ENCODE results near the gene GRAP2. TPM values are rescaled to one million over a fixed set of nuclear protein-coding genes. Genes with fewer than 3 reads are reported as not detected.
"Not testable (repeated sequence)": the region's sequence is repeated elsewhere in the genome, so short reads cannot be mapped to it uniquely, and the experiment has no call there.

The GRAP2 gene
- total and polyA plus RNA-seq, 2 donors (not counting 1 experiment from before 2014, with no cell fraction given): 13.5 to 26.4 TPM

DNA sequence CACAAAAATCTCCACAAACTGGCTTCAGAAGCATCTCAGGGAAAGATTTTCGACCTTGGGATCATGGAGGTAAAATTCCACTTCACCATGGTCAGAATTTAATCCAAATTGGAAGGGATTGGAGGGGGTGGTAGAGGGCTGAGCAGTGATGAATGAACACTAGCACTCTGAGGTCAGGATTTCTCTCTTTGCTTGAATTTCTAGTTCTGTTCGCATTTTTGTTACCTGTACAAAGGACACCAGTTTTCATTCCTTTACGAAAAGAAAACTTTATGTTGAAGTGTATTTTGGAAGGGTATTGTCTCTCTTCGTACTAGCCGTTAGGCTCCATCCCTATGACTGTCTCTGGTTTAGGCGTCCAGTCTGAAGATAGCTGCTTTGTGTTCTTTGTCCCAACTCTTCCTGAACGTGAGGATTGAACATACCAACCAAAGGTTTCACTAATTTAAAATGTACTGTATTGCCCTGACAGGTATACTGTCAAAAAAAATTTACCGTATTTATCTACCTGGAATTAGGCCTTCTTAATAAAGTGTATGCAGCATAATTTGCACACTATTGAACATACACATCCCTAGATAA lies 772 bp downstream of the GRAP2 start:
- peaks cover 53 to 55% of the 10 kb centered on the region in 2 donors for H3K4me1 ChIP-seq (ENCODE audit: control insufficient read depth in 2 of 2, insufficient read depth in 2 of 2, low read length in 2 of 2)
- H3K27ac ChIP-seq (ENCODE audit: low read length in 2 of 2): peak overlapping the region; percentile 62 to 82
- no peaks in the 10 kb centered on the region for H3K36me3 ChIP-seq (replicated peaks in 1 of 2; ENCODE audit: control extremely low read depth in 1 of 2, control insufficient read depth in 1 of 2, extremely low read depth in 1 of 2, insufficient read depth in 2 of 2, low read length in 1 of 2)
- peak overlapping the region; percentile 39 to 81 (median 69) for H3K4me3 ChIP-seq (ENCODE audit: control extremely low read depth in 1 of 5, extremely low read depth in 1 of 5, insufficient read depth in 1 of 5, low read depth in 2 of 5, low read length in 4 of 5)
- no peaks in the 10 kb centered on the region for H4K20me1 ChIP-seq (ENCODE audit: control insufficient read depth, insufficient read depth, low read length, poor library complexity, severe bottlenecking)
- CTCF ChIA-PET: no interaction called here
- Mint-ChIP-seq H3K27ac (peak overlapping the region; percentile 90), H3K9me3 (ENCODE audit: insufficient read depth) (no peaks in the 10 kb centered on the region), H3K4me3 (peak overlapping the region; percentile 91), H3K27me3 (no peaks in the 10 kb centered on the region), H3K4me1 (peaks cover 58% of the 10 kb centered on the region)
- 100% methylated on average over 1 of the region's 8 CpGs for WGBS (ENCODE audit: insufficient coverage)
- peak overlapping the region; percentile 72 for H3K9ac ChIP-seq (ENCODE audit: low read length)
- no peaks in the 10 kb centered on the region for H3K27me3 ChIP-seq (replicated peaks in 1 of 4; ENCODE audit: control extremely low read depth in 1 of 4, control insufficient read depth in 3 of 4, insufficient read depth in 4 of 4, low read length in 3 of 4)
- POLR2A ChIA-PET: no interaction called here
- DNase-seq: no peak
- peak overlapping the region; percentile 66 for H3K4me2 ChIP-seq (replicated peaks; ENCODE audit: low read depth, low read length, poor library complexity, severe bottlenecking)
- ATAC-seq (ENCODE audit: low read depth): no peak
- intact Hi-C loops (cut with micrococcal nuclease): loop anchor here (5.0 kb wide), 1 partner anchor 44 kb away; no protein-coding TSS in a partner anchor
- peak overlapping the region; percentile 30 for H2AFZ ChIP-seq (ENCODE audit: insufficient read depth, low read depth, low read length, poor library complexity, severe bottlenecking)
- H3K79me2 ChIP-seq (ENCODE audit: control insufficient read depth, insufficient read depth, low read length): peaks cover 61% of the 10 kb centered on the region
- TF ChIP-seq EZH2 (IDR thresholded peaks at IDR 0.05; ENCODE audit: borderline replicate concordance, insufficient read depth, low read depth, low read length, poor library complexity, severe bottlenecking): no peak
- TF ChIP-seq, protein P1, sequence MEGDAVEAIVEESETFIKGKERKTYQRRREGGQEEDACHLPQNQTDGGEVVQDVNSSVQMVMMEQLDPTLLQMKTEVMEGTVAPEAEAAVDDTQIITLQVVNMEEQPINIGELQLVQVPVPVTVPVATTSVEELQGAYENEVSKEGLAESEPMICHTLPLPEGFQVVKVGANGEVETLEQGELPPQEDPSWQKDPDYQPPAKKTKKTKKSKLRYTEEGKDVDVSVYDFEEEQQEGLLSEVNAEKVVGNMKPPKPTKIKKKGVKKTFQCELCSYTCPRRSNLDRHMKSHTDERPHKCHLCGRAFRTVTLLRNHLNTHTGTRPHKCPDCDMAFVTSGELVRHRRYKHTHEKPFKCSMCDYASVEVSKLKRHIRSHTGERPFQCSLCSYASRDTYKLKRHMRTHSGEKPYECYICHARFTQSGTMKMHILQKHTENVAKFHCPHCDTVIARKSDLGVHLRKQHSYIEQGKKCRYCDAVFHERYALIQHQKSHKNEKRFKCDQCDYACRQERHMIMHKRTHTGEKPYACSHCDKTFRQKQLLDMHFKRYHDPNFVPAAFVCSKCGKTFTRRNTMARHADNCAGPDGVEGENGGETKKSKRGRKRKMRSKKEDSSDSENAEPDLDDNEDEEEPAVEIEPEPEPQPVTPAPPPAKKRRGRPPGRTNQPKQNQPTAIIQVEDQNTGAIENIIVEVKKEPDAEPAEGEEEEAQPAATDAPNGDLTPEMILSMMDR (IDR thresholded peaks at IDR 0.05): no peak
- H3K9me3 ChIP-seq (ENCODE audit: control extremely low read depth in 1 of 3, control insufficient read depth in 2 of 3, insufficient read depth in 1 of 3, low read length in 2 of 3): no peaks in the 10 kb centered on the region

DNA sequence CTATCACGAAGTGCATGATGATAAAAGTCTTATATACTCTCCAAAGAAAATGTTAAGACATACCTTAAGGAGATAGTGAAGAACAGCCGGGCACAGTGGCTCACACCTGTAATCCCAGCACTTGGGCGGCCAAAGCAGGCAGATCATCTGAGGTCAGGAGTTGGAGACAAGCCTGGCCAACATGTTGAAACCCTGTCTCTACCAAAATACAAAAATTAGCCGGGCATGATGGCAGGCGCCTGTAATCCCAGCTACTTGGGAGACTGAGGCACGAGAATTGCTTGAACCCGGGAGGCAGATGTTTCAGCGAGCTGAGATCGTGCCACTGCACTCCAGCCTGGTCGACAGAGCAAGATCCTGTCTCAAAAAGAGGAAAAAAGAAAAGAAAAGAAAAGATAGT lies 3.1 kb downstream of the GRAP2 start:
- H3K27ac ChIP-seq (ENCODE audit: low read length in 2 of 2); H3K9ac ChIP-seq (ENCODE audit: low read length); H3K36me3 ChIP-seq (replicated peaks in 1 of 2; ENCODE audit: control extremely low read depth in 1 of 2, control insufficient read depth in 1 of 2, extremely low read depth in 1 of 2, insufficient read depth in 2 of 2, low read length in 1 of 2); H3K27me3 Mint-ChIP-seq; H4K20me1 ChIP-seq (ENCODE audit: control insufficient read depth, insufficient read depth, low read length, poor library complexity, severe bottlenecking); H2AFZ ChIP-seq (ENCODE audit: insufficient read depth, low read depth, low read length, poor library complexity, severe bottlenecking); H3K4me3 ChIP-seq (ENCODE audit: control extremely low read depth in 1 of 5, extremely low read depth in 1 of 5, insufficient read depth in 1 of 5, low read depth in 2 of 5, low read length in 4 of 5); H3K27me3 ChIP-seq (replicated peaks in 1 of 4; ENCODE audit: control extremely low read depth in 1 of 4, control insufficient read depth in 3 of 4, insufficient read depth in 4 of 4, low read length in 3 of 4); DNase-seq; H3K9me3 Mint-ChIP-seq (ENCODE audit: insufficient read depth); H3K4me3 Mint-ChIP-seq; H3K27ac Mint-ChIP-seq; ATAC-seq (ENCODE audit: low read depth); H3K9me3 ChIP-seq (ENCODE audit: control extremely low read depth in 1 of 3, control insufficient read depth in 2 of 3, insufficient read depth in 1 of 3, low read length in 2 of 3): not testable (repeated sequence)
- ChIA-PET CTCF (interaction anchor here (0.9 kb wide), 1 partner anchor 352 kb away, joined by 3 read pairs; no protein-coding TSS in a partner anchor), POLR2A (interaction anchor here (0.7 kb wide), 1 partner anchor 1034 kb away, joined by 8 read pairs; no protein-coding TSS in a partner anchor)
- H3K4me1 Mint-ChIP-seq: peaks cover 64% of the 10 kb centered on the region
- H3K4me1 ChIP-seq (ENCODE audit: control insufficient read depth in 2 of 2, insufficient read depth in 2 of 2, low read length in 2 of 2): peaks cover 38 to 41% of the 10 kb centered on the region in 2 donors
- WGBS (ENCODE audit: insufficient coverage): 98% methylated on average over 7 of the region's 10 CpGs
- peaks cover 81% of the 10 kb centered on the region for H3K79me2 ChIP-seq (ENCODE audit: control insufficient read depth, insufficient read depth, low read length)
- peak overlapping the region; percentile 17 for H3K4me2 ChIP-seq (replicated peaks; ENCODE audit: low read depth, low read length, poor library complexity, severe bottlenecking)
- intact Hi-C loops (cut with micrococcal nuclease): loop anchor here (5.0 kb wide), 1 partner anchor 47 kb away; no protein-coding TSS in a partner anchor
